Nephron (organoid): ENCODE measurements around the gene EPB41L4B.

Source experiments
- H3K27ac Mint-ChIP-seq, 3 experiments: 2 replicates each; pipeline ENCODE4 v1.8.0; 2020; ENCODE audit warnings: mixed read lengths in 3 of 3, mild to moderate bottlenecking in 2 of 3, moderate library complexity in 1 of 3
- H3K27me3 Mint-ChIP-seq: 2 replicates; pipeline ENCODE4 v1.8.0; 2021; ENCODE audit warnings: low read depth, mild to moderate bottlenecking, moderate library complexity, mixed read lengths
- H3K36me3 Mint-ChIP-seq: 2 replicates; pipeline ENCODE4 v1.8.0; 2020; ENCODE audit warnings: low read depth, mixed read lengths
- H3K4me1 Mint-ChIP-seq: 2 replicates; pipeline ENCODE4 v1.8.0; 2020; ENCODE audit warnings: mixed read lengths
- H3K4me3 Mint-ChIP-seq, 3 experiments: 2 replicates each; pipeline ENCODE4 v1.8.0; 2020; ENCODE audit warnings: mild to moderate bottlenecking in 3 of 3, mixed read lengths in 3 of 3, moderate library complexity in 2 of 3
- H3K9me3 Mint-ChIP-seq: 2 replicates; pipeline ENCODE4 v1.8.0; 2020; ENCODE audit warnings: mixed read lengths
- CTCF ChIP-seq, 3 experiments: fragments of 200-600 bp; sonication (generic); IDR thresholded peaks; one replicate each; pipeline ENCODE4 v1.5.0; 2021; ENCODE audit warnings: antibody characterized with exemption in 3 of 3; ENCODE audit not compliant: unreplicated experiment in 3 of 3

Gene EPB41L4B

DNA sequence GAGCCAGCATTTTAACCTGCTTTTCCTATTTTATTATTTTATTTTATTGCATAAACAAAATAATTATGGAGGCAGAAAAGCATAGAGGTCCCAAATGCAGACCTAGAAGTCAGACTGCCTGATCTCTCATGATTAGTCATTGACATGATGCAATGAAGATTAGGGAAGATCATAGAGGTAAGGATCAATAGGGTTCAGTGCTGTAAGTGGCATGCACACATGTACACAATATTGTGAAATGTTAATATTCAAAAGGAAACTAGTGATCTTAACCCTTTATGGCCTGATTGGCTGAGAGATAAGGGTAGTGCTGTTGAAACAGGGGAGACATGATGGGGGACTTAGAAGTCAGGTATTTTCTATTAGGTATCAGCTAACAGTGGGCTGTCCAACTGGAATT is 152.7 kb downstream of the EPB41L4B start:
- Mint-ChIP-seq H3K9me3 (peaks cover 6% of the 10 kb centered on the region), H3K27me3 (peaks cover 57% of the 10 kb centered on the region), H3K36me3 (no peaks in the 10 kb centered on the region), H3K4me1 (no peaks in the 10 kb centered on the region), H3K27ac (no peak overlapping the region), H3K4me3 (no peak overlapping the region)
- TF ChIP-seq CTCF (IDR thresholded peaks at IDR 0.05; ENCODE audit: unreplicated experiment in 3 of 3) = no peak

GRCh38 chr9:109167716-109168115 is 153.1 kb downstream of the EPB41L4B start:
- H3K27ac Mint-ChIP-seq = no peak overlapping the region
- peaks cover 57% of the 10 kb centered on the region for H3K27me3 Mint-ChIP-seq
- H3K36me3 Mint-ChIP-seq = no peaks in the 10 kb centered on the region
- peaks cover 6% of the 10 kb centered on the region for H3K9me3 Mint-ChIP-seq
- H3K4me3 Mint-ChIP-seq = peak overlapping the region; percentile 80 to 95 (median 88)
- no peak for TF ChIP-seq CTCF (IDR thresholded peaks at IDR 0.05; ENCODE audit: unreplicated experiment in 3 of 3)
- no peaks in the 10 kb centered on the region for H3K4me1 Mint-ChIP-seq

DNA sequence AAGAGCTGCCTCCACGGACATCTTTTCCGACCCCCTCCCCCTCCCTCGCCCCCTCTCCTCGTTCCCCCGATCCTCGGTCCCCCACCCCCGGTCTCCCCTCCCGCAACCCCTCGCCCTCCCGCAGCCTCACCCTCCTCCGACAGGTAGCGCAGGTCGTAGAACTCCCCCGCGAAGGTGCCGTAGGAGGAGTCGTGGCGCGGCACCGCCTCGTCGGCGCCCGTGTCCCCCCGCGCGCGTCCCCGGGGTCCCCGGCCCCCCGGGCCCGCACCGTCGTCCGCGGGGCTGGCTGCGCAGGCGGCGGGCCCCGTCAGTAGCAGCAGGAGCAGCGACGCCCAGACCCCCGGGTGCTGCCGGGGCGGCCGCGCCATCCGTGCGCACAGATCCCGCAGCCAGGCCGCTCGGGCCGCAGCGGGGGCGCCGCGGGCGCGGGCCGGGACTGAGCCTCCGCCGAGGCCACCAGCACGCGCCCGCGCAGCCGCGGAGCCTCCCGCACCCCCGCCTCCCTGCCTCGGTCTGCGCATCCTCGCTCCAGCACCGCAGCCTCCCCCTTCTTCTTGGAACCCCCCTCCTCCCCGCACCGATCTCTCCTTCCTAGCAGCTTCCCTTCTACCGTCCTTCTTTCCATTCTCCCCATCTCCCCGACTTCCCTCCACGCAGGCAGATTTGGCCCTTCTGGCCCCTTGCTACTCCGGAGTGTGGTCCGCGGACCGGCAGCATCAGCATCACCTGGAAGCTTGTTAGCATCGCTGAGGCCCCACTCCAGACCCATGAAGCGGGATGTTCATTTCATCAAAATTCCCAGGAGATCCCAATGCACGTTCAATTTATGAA is 153.9 kb downstream of the EPB41L4B start, which contains the start of gene FRRS1L:
Gene FRRS1L, minus strand, starts transcription at position 479 of the 831 bp plus-strand sequence. Its CDS starts 111 bp downstream, at position 368.
- Mint-ChIP-seq H3K9me3 (peaks cover 6% of the 10 kb centered on the region), H3K4me3 (peak within 1 kb of the TSS; percentile 80 to 95 (median 88)), H3K4me1 (no peaks in the 10 kb centered on the region), H3K36me3 (no peaks in the 10 kb centered on the region), H3K27me3 (peaks cover 58% of the 10 kb centered on the region), H3K27ac (no peak within 1 kb of the TSS)
- no peak for TF ChIP-seq CTCF (IDR thresholded peaks at IDR 0.05; ENCODE audit: unreplicated experiment in 3 of 3)

GRCh38 chr9:109166171-109166770 is 154.6 kb downstream of the EPB41L4B start:
- Mint-ChIP-seq H3K27me3 (peaks cover 59% of the 10 kb centered on the region), H3K36me3 (no peaks in the 10 kb centered on the region), H3K4me3 (peak overlapping the region; percentile 76 to 82 (median 78)), H3K4me1 (no peaks in the 10 kb centered on the region), H3K9me3 (peaks cover 6% of the 10 kb centered on the region), H3K27ac (no peak overlapping the region)
- TF ChIP-seq CTCF (IDR thresholded peaks at IDR 0.05; ENCODE audit: unreplicated experiment in 3 of 3) = no peak

DNA sequence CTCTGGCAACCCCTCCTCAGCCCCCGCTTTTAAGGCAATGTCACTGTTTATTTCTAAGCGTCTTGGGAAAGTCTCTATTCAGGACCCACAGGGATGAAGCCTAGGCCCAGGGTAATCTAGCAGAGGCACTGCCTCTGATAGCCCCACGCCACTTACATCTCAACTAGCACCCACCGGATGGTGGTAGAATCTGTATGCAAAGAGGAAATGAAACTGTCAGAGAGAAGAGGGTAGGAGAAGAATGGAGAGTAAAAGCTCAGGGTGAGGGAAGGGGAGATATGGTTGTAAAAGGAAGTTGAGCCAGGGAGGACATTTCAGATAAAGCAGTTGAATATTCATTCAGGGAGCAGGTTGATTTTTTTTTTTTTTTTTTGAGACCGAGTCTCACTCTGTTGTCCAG is 156.8 kb downstream of the EPB41L4B start:
- Mint-ChIP-seq H3K9me3 (peaks cover 6% of the 10 kb centered on the region), H3K4me3 (peak overlapping the region; percentile 14 to 49 (median 22)), H3K36me3 (no peaks in the 10 kb centered on the region), H3K27me3 (peaks cover 45% of the 10 kb centered on the region), H3K4me1 (no peaks in the 10 kb centered on the region), H3K27ac (no peak overlapping the region)
- TF ChIP-seq CTCF (IDR thresholded peaks at IDR 0.05; ENCODE audit: unreplicated experiment in 3 of 3) = no peak
